Measurements from ENCODE around the gene AVPR1B.
"Not testable (repeated sequence)": the region's sequence is repeated elsewhere in the genome, so short reads cannot be mapped to it uniquely, and the experiment has no call there.

AVPR1B gene

GRCh38 chr1:206081856-206082255 is 35.3 kb downstream of the AVPR1B start:
- DNase-seq (ENCODE audit: low read depth) = no peak

- no peak for DNase-seq (ENCODE audit: low read depth)
Measured at GRCh38 chr1:206080026-206080820, 37.0 kb downstream of the AVPR1B start.

GRCh38 chr1:206079135-206079534 is 38.1 kb downstream of the AVPR1B start:
- no peak for DNase-seq (ENCODE audit: low read depth)

GRCh38 chr1:206075786-206076755 is 41.1 kb downstream of the AVPR1B start:
- no peak for DNase-seq (ENCODE audit: low read depth)

- no peak for DNase-seq (ENCODE audit: low read depth)
Measured at GRCh38 chr1:206074839-206075238, 42.3 kb downstream of the AVPR1B start.

GRCh38 chr1:206070627-206071304 is 46.4 kb downstream of the AVPR1B start:
- no peak for DNase-seq (ENCODE audit: low read depth)

- no peak for DNase-seq (ENCODE audit: low read depth)
Measured at GRCh38 chr1:206068314-206068713, 48.9 kb downstream of the AVPR1B start.

- DNase-seq (ENCODE audit: low read depth) = no peak
Measured at GRCh38 chr1:206067486-206068227, 49.5 kb downstream of the AVPR1B start.

- DNase-seq (ENCODE audit: low read depth) = no peak
Measured at GRCh38 chr1:206066479-206067171, 50.6 kb downstream of the AVPR1B start.

- no peak for DNase-seq (ENCODE audit: low read depth)
Measured at GRCh38 chr1:206065547-206066145, 51.5 kb downstream of the AVPR1B start.

GRCh38 chr1:206064501-206064900 is 52.7 kb downstream of the AVPR1B start:
- not testable (repeated sequence) for DNase-seq (ENCODE audit: low read depth)

- DNase-seq (ENCODE audit: low read depth) = not testable (repeated sequence)
Measured at GRCh38 chr1:206064001-206064400, 53.2 kb downstream of the AVPR1B start.

- DNase-seq (ENCODE audit: low read depth) = no peak
Measured at GRCh38 chr1:206062464-206062863, 54.7 kb downstream of the AVPR1B start.

- DNase-seq (ENCODE audit: low read depth) = no peak
Measured at GRCh38 chr1:206060844-206061243, 56.3 kb downstream of the AVPR1B start.

Measured in activated T-cell treated with anti-CD3 and anti-CD28 coated beads for 1 hour (primary cell).